Endometrium (tissue), 2 donors: ENCODE measurements around the gene CFAP73.

ENCODE experiments used
- FAIRE-seq: peaks from 2 replicates; lab custom pipeline; 2012; peaks lifted over from hg19 to GRCh38; lab: Jason Lieb, UNC
- donor health status: control.
- donor health status: control.

CFAP73 gene

GRCh38 chr12:113165521-113166450 lies 16.3 kb downstream of the CFAP73 start:
- no peak for FAIRE-seq

GRCh38 chr12:113167868-113168267 lies 18.3 kb downstream of the CFAP73 start:
- no peak for FAIRE-seq

GRCh38 chr12:113169697-113170096 lies 20.2 kb downstream of the CFAP73 start:
- no peak for FAIRE-seq

- no peak for FAIRE-seq
Observed at GRCh38 chr12:113170457-113170856, 20.9 kb downstream of the CFAP73 start.

- FAIRE-seq = no peak
Observed at GRCh38 chr12:113170926-113171325, 21.4 kb downstream of the CFAP73 start.

GRCh38 chr12:113171543-113171942 lies 22.0 kb downstream of the CFAP73 start:
- no peak for FAIRE-seq

GRCh38 chr12:113172185-113172584 lies 22.7 kb downstream of the CFAP73 start:
- FAIRE-seq = no peak

GRCh38 chr12:113173081-113173698 lies 23.7 kb downstream of the CFAP73 start:
- no peak for FAIRE-seq

- no peak for FAIRE-seq
Observed at GRCh38 chr12:113174461-113175384, 25.2 kb downstream of the CFAP73 start.

GRCh38 chr12:113179023-113179422 lies 29.5 kb downstream of the CFAP73 start:
- FAIRE-seq = no peak

- no peak for FAIRE-seq
Observed at GRCh38 chr12:113180333-113180732, 30.8 kb downstream of the CFAP73 start.

GRCh38 chr12:113181975-113182374 lies 32.5 kb downstream of the CFAP73 start:
- FAIRE-seq = no peak

GRCh38 chr12:113183030-113183589 lies 33.6 kb downstream of the CFAP73 start:
- FAIRE-seq = no peak

- FAIRE-seq = no peak
Observed at GRCh38 chr12:113184098-113184899, 34.8 kb downstream of the CFAP73 start.

GRCh38 chr12:113184900-113185179 lies 35.3 kb downstream of the CFAP73 start:
- no peak for FAIRE-seq

- no peak for FAIRE-seq
Observed at GRCh38 chr12:113185180-113186032, 35.9 kb downstream of the CFAP73 start, which contains the start of the genes DDX54 and RITA1. DDX54 (minus strand) TSS chr12:113185478; CDS start chr12:113185451, 27 bp downstream. RITA1 (plus strand) TSS chr12:113185721; CDS start chr12:113186747, 1,026 bp downstream.

GRCh38 chr12:113186033-113186365 lies 36.5 kb downstream of the CFAP73 start:
- FAIRE-seq = no peak

- no peak for FAIRE-seq
Observed at GRCh38 chr12:113186666-113187325, 37.3 kb downstream of the CFAP73 start.

GRCh38 chr12:113189361-113189760 lies 39.8 kb downstream of the CFAP73 start:
- no peak for FAIRE-seq

GRCh38 chr12:113190761-113191160 lies 41.2 kb downstream of the CFAP73 start:
- FAIRE-seq = no peak
